HG03432 (cell line): ENCODE results near the gene NHLRC1.

Experiments used
- ATAC-seq: cut with Tn5 transposase; IDR thresholded peaks from one replicate; pipeline ENCODE4 v1.9.1; 2021; ENCODE audit warnings: mild to moderate bottlenecking, moderate library complexity; ENCODE audit not compliant: unreplicated experiment

The NHLRC1 gene

GRCh38 chr6:18139935-18140621 is 17.6 kb upstream of the NHLRC1 start:
- ATAC-seq, result no peak

GRCh38 chr6:18138906-18139305 is 16.4 kb upstream of the NHLRC1 start:
- ATAC-seq, result no peak

- ATAC-seq, result no peak
Measured at GRCh38 chr6:18136260-18136659, 13.8 kb upstream of the NHLRC1 start.

- ATAC-seq, result no peak
Measured at GRCh38 chr6:18135171-18135570, 12.7 kb upstream of the NHLRC1 start.

GRCh38 chr6:18132346-18132745 is 9.9 kb upstream of the NHLRC1 start:
- ATAC-seq, result no peak

- ATAC-seq, result no peak
Measured at GRCh38 chr6:18126121-18126520, 3.6 kb upstream of the NHLRC1 start.

GRCh38 chr6:18121580-18122127 is 823 bp downstream of the NHLRC1 start:
- no peak for ATAC-seq

- ATAC-seq, result no peak
Measured at GRCh38 chr6:18119236-18119635, 3.2 kb downstream of the NHLRC1 start.

GRCh38 chr6:18118330-18118729 is 4.1 kb downstream of the NHLRC1 start:
- ATAC-seq, result no peak

GRCh38 chr6:18117136-18117535 is 5.3 kb downstream of the NHLRC1 start:
- no peak for ATAC-seq

GRCh38 chr6:18115356-18115755 is 7.1 kb downstream of the NHLRC1 start:
- ATAC-seq, result no peak

- no peak for ATAC-seq
Measured at GRCh38 chr6:18110162-18110561, 12.3 kb downstream of the NHLRC1 start.

GRCh38 chr6:18107061-18107460 is 15.4 kb downstream of the NHLRC1 start:
- ATAC-seq, result no peak

GRCh38 chr6:18102783-18103509 is 19.5 kb downstream of the NHLRC1 start:
- no peak for ATAC-seq

- ATAC-seq, result no peak
Measured at GRCh38 chr6:18101873-18102272, 20.6 kb downstream of the NHLRC1 start.

GRCh38 chr6:18101271-18101670 is 21.2 kb downstream of the NHLRC1 start:
- no peak for ATAC-seq

GRCh38 chr6:18100296-18100695 is 22.2 kb downstream of the NHLRC1 start:
- ATAC-seq, result no peak

- no peak for ATAC-seq
Measured at GRCh38 chr6:18099511-18099910, 23.0 kb downstream of the NHLRC1 start.

GRCh38 chr6:18096423-18096822 is 26.1 kb downstream of the NHLRC1 start:
- ATAC-seq, result no peak

- no peak for ATAC-seq
Measured at GRCh38 chr6:18091382-18091781, 31.1 kb downstream of the NHLRC1 start.

- ATAC-seq, result no peak
Measured at GRCh38 chr6:18090349-18090786, 32.1 kb downstream of the NHLRC1 start.
